Stomach (tissue), 4 donors: ENCODE measurements around the gene RP2.

Source experiments
- EP300 ChIP-seq: sonication (generic); formaldehyde crosslinking; IDR thresholded peaks from one replicate; pipeline ENCODE4 v1.6.1; 2017; ENCODE audit warnings: antibody characterized with exemption
- POLR2AphosphoS5 ChIP-seq, 3 donors: sonication (generic); formaldehyde crosslinking; IDR thresholded peaks; one replicate each; pipeline ENCODE4 v1.6.1; 2016; ENCODE audit warnings: antibody characterized with exemption in 3 of 3
- TF ChIP-seq, protein P1 (sequence below), 7 experiments: fragments of 450-650 bp in 4 of 7; fragments of 200-600 bp in 3 of 7; sonication (generic) in 3 of 7; IDR thresholded peaks; one replicate each; pipeline ENCODE4 v1.5.1; 2016 to 2019; ENCODE audit warnings: antibody characterized with exemption in 7 of 7, control low read depth in 2 of 7, mild to moderate bottlenecking in 1 of 7

DNA sequence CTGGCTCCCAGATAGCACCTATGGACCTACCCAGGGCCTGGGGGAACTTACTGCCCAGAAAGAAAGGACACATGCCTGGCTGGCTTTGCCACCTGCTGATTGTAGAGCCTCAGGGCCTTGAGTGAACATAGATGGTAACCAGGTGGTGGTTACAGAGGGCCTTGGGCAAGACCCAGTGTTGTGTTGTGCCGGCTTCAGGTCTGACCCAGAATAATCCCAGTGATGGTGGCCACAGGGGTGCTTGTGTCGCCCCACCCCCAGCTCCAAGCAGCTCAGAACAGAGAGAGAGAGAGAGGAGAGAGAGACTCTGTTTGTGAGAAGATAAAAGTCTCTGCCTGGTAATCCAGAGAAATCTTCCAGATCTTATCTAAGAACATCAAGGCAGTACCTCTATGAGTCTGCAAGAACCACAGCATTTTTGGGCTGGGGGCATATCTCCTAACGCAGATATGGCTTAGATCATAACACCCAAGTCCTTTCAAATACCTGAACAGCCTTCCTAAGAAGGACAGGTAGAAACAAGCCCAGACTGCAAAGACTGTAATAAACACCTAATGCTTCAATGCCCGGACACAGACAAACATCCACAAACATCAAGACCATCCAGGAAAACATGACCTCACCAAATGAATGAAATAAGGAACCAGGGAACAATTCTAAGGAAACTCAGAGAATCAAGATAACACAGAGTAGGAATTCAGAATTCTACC is 16.3 kb upstream of the RP2 start:
- TF ChIP-seq, protein P1, sequence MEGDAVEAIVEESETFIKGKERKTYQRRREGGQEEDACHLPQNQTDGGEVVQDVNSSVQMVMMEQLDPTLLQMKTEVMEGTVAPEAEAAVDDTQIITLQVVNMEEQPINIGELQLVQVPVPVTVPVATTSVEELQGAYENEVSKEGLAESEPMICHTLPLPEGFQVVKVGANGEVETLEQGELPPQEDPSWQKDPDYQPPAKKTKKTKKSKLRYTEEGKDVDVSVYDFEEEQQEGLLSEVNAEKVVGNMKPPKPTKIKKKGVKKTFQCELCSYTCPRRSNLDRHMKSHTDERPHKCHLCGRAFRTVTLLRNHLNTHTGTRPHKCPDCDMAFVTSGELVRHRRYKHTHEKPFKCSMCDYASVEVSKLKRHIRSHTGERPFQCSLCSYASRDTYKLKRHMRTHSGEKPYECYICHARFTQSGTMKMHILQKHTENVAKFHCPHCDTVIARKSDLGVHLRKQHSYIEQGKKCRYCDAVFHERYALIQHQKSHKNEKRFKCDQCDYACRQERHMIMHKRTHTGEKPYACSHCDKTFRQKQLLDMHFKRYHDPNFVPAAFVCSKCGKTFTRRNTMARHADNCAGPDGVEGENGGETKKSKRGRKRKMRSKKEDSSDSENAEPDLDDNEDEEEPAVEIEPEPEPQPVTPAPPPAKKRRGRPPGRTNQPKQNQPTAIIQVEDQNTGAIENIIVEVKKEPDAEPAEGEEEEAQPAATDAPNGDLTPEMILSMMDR (IDR thresholded peaks at IDR 0.05), result no peak
- TF ChIP-seq EP300, result no peak
- no peak for TF ChIP-seq POLR2AphosphoS5 (IDR thresholded peaks at IDR 0.05)
